Peyer's patch (tissue), 4 donors: Measurements from ENCODE around the gene OR51A2. TPM values are rescaled to one million over a fixed set of nuclear protein-coding genes. Genes with fewer than 3 reads are reported as not detected.

Experiments
- DNase-seq, 3 donors: peaks; one replicate each; pipeline ENCODE4 v3.0.0-alpha.2; 2017 to 2019
- H3K27ac ChIP-seq, 4 donors: fragments of 200-600 bp; sonication (generic); one replicate each; pipeline ENCODE4 v1.5.1; 2016 to 2019
- H3K27me3 ChIP-seq, 2 donors: fragments of 200-600 bp; sonication (generic); one replicate each; pipeline ENCODE4 v1.5.1; 2019
- H3K36me3 ChIP-seq, 3 donors: fragments of 200-600 bp; sonication (generic); one replicate each; pipeline ENCODE4 v1.5.1; 2016 to 2019
- H3K4me1 ChIP-seq, 4 donors: fragments of 200-600 bp; sonication (generic); one replicate each; pipeline ENCODE4 v1.5.1; 2016 to 2019
- H3K4me3 ChIP-seq, 4 donors: fragments of 200-600 bp; sonication (generic); 1 replicate in 3 of 4; 2 replicates in 1 of 4; pipeline ENCODE4 v1.5.1; 2016 to 2019; ENCODE audit warnings: mild to moderate bottlenecking in 1 of 4
- H3K9me3 ChIP-seq, 4 donors: fragments of 200-600 bp; sonication (generic); one replicate each; pipeline ENCODE4 v1.5.1; 2016 to 2019; ENCODE audit warnings: mild to moderate bottlenecking in 1 of 4
- CTCF ChIP-seq, 6 experiments: fragments of 450-650 bp in 4 of 6; fragments of 200-600 bp in 2 of 6; sonication (generic) in 1 of 6; IDR thresholded peaks; one replicate each; pipeline ENCODE4 v1.5.1; 2017 to 2019; ENCODE audit warnings: antibody characterized with exemption in 6 of 6, mild to moderate bottlenecking in 3 of 6, moderate library complexity in 1 of 6
- POLR2A ChIP-seq, 2 donors: fragments of 450-650 bp; IDR thresholded peaks; one replicate each; pipeline ENCODE4 v1.5.1; 2017; ENCODE audit warnings: antibody characterized with exemption in 2 of 2, mild to moderate bottlenecking in 2 of 2, moderate library complexity in 2 of 2
- total RNA-seq, 4 donors: library from RNA; depleted of rRNA; stranded (reverse); fragments of >200 nt; gene quantifications; one replicate each; pipeline ENCODE4 v1.1.0, GENCODE V29; 2016

OR51A2 gene
- total RNA-seq, 4 donors from 2014 or later, result not detected

GRCh38 chr11:4919250-4919649, 36.3 kb downstream of the OR51A2 start, which contains the start of gene OR51G2:
Gene OR51G2 (minus strand): TSS chr11:4919350. CDS start chr11:4915663, 3,687 bp downstream.
- Histone ChIP-seq H3K9me3 (no peaks in the 10 kb centered on the region), H3K27me3 (no peaks in the 10 kb centered on the region), H3K36me3 (no peaks in the 10 kb centered on the region), H3K27ac (no peak within 1 kb of the TSS), H3K4me3 (no peak within 1 kb of the TSS), H3K4me1 (no peaks in the 10 kb centered on the region)
- TF ChIP-seq CTCF (IDR thresholded peaks at IDR 0.05), result no peak
- TF ChIP-seq POLR2A (IDR thresholded peaks at IDR 0.05), result no peak
- DNase-seq, result no peak

- H3K4me3 ChIP-seq, result no peak overlapping the region
- H3K27ac ChIP-seq, result no peak overlapping the region
- TF ChIP-seq CTCF (IDR thresholded peaks at IDR 0.05) (no peak), POLR2A (IDR thresholded peaks at IDR 0.05) (no peak)
- no peaks in the 10 kb centered on the region for H3K9me3 ChIP-seq
- H3K4me1 ChIP-seq, result no peaks in the 10 kb centered on the region
- DNase-seq, result no peak
- H3K36me3 ChIP-seq, result no peaks in the 10 kb centered on the region
- H3K27me3 ChIP-seq, result no peaks in the 10 kb centered on the region
Measured at GRCh38 chr11:4916581-4916980, 38.9 kb downstream of the OR51A2 start.

Other genes starting within 250 kb of the OR51A2 start
- gene OR51F1, start 185.8 kb downstream of the OR51A2 start, total RNA-seq, result not detected
- gene OR52R1, start 151.3 kb downstream of the OR51A2 start, total RNA-seq, result not detected
- not detected for gene OR51F2, start 134.4 kb downstream of the OR51A2 start, total RNA-seq
- not detected for gene OR51S1, start 106.5 kb downstream of the OR51A2 start, total RNA-seq
- not detected for gene OR51T1, start 73.8 kb downstream of the OR51A2 start, total RNA-seq
- not detected for gene OR51A7, start 51.9 kb downstream of the OR51A2 start, total RNA-seq
- gene OR51G2, start 36.4 kb downstream of the OR51A2 start, total RNA-seq, result not detected
- not detected for gene OR51G1, start 31.4 kb downstream of the OR51A2 start, total RNA-seq
- not detected for gene OR51A4, start 8.1 kb downstream of the OR51A2 start, total RNA-seq
- not detected for gene OR51L1, start 39.1 kb upstream of the OR51A2 start, total RNA-seq
- gene OR52J3, start 90.8 kb upstream of the OR51A2 start, total RNA-seq, result not detected
- not detected for gene OR52E2, start 103.9 kb upstream of the OR51A2 start, total RNA-seq
- not detected for gene OR52E1, start 113.9 kb upstream of the OR51A2 start, total RNA-seq
- not detected for gene OR52A5, start 182.6 kb upstream of the OR51A2 start, total RNA-seq
- gene OR52A1, start 199.0 kb upstream of the OR51A2 start, total RNA-seq, result not detected
- not detected for gene OR51V1, start 245.0 kb upstream of the OR51A2 start, total RNA-seq